GM19467 (cell line): ENCODE results near the gene POLR1G.

Experiments used
- ATAC-seq: cut with Tn5 transposase; IDR thresholded peaks from one replicate; pipeline ENCODE4 v1.9.1; 2021; ENCODE audit warnings: mild to moderate bottlenecking, moderate library complexity; ENCODE audit not compliant: unreplicated experiment

Gene POLR1G

DNA sequence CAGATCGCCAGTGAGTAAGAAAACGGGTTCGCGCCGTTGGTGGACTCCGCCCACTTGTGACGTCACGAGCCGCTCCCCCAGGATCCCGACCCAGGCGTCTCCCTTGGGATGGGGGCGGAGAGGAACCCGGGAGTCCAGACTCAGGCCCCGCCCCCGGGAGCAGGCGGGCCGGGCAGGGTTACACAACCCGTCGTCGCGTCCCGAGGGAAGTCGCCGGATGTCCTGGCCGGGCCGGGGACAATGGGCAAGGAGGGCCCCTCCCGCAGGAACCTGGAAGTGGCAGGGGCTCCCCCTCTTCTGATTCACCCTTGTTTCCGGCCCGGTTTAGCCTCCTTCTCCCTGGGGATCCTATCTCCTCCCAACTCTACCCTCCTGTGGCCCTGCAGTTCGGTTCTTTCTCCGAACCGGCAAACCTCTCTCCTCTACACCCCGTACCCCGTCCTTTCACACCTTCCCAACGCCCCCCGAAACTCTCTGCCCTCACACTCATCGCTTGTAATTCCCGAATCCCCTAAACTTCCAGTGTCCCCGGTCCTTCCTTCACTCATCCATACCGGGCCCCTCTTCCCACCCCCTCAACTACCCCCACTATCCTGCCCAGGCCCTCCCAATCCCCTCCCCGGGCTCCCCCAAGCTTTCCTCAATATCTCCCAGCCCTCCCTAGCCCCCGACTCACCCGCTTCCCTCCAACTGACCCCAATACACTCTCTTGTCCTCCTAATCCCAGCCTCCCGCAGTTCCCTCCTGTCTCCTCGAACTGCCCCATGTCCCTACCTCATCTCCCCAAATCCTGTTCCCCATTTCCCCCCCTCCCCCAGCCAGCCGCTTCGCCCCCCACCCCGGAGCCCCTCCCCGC, 37.2 kb downstream of the POLR1G start:
- ATAC-seq: no peak

DNA sequence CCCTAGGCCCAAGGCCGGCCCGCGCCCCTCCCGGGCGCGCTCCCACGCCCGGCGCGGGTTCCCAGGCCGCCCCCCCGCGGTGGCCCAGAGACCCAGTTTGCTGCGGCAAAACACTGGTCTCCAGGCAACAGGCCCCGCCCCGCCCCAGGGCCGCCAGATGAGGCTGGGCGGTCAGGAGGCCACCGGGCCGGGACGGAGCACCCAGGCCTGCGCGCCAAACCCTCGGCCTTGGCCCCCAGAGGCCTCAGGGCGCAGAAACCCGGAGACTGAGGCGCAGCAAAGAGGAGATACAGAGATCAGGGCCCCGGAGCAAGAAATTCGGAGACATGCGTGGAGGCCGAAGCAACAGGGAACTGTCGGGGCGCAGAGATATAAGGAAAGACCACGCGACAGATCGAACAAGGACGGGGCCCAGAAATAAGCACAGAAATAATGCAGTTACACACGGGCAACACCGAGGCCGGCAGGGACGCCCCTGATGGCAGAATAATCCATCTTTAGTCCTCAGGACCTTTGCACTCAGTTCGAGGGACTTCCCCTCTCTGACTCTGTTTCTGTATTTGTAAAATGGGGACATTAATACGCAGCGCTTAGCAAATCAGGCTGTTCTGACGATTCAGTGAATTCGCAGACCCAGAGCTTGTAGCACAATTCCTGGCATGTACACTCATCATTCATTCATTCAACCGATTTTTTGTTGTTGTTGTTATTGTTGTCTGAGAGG, 38.0 kb downstream of the POLR1G start:
- ATAC-seq: no peak

- no peak for ATAC-seq
Observed at GRCh38 chr19:45445139-45445538, 38.7 kb downstream of the POLR1G start.

DNA sequence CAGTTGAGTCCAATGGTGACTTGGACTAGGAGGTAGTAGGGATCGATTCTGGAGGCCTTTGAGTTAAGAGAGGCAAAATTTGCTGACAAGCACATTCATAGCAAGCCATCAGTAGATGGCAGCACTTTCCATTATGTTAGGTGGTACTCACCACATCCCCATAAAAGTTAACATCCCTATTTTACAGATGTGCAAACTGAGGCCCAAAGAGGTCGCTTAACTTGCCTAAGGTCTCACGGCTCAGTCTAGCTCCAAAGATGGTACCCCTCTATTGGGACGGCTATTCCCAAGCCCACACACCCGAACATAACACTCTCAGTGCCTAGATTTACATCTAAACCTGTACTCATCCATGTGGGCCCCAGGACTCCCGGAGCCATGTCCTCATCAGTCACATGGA, 39.9 kb downstream of the POLR1G start:
- no peak for ATAC-seq

DNA sequence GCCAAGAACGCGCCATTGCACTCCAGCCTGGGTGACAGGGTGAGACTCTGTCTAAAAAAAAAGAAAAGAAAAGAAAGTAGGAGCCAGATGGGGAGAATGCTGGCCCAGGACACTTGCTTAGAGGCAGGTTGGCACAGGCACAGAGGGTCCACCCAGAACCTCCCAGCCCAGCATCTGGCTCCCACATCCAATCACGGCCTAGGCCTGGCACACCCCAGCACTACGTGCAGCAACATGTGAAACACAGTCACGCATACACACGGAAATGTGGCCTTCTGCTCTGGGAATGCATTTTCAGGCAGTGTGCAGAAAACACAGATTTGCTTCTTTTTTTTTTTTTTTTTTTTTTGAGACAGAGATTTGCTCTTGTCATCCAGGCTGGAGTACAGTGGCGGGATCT, 40.5 kb downstream of the POLR1G start:
- ATAC-seq: no peak

DNA sequence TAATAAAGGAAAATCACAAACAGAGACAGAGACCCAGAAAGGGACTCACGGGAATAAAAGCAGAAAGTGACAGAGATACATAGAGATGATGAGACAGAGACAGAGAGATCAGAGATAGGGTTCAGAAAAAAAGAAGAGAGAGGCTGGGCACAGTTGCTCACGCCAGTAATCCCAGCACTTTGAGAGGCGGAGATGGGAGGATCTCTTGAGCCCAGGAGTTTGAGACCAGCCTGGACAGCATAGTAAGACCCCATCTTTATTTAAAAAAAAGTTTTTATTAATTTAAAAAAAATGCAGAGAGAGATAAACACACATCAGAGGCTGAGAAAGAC, 41.9 kb downstream of the POLR1G start:
- no peak for ATAC-seq

DNA sequence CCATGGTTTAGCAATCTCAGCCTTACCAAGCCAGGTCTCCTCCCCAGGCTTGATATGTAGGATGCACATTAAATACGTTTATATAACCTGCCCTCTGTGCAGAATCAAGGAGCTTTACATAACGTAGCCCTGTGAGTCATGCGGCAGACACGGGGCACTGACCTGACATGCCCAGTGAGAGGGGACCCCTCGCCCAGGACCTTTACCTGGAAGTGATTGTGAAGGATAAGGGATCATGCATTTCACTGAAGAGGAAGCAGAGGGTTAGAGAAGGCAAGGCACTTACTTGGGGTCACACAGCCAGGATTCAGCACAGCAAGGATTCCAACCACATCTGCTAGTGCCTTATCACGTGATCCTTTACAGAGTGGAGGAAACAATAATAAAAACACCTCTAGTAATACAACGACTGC, 42.4 kb downstream of the POLR1G start:
- ATAC-seq: no peak

- ATAC-seq: no peak
Observed at GRCh38 chr19:45450012-45450333, 43.5 kb downstream of the POLR1G start.

- peak; percentile 14 for ATAC-seq
Observed at GRCh38 chr19:45451131-45451849, 44.8 kb downstream of the POLR1G start.

GRCh38 chr19:45451850-45452387, 45.5 kb downstream of the POLR1G start:
- ATAC-seq: no peak

GRCh38 chr19:45455707-45456499, 49.5 kb downstream of the POLR1G start:
- ATAC-seq: no peak

GRCh38 chr19:45456500-45456815, 50.0 kb downstream of the POLR1G start:
- ATAC-seq: no peak

GRCh38 chr19:45457776-45458175, 51.3 kb downstream of the POLR1G start:
- ATAC-seq: no peak
